Gastroesophageal sphincter (tissue), 4 donors: ENCODE results near the gene KCNN3. TPM values are rescaled to one million over a fixed set of nuclear protein-coding genes. Genes with fewer than 3 reads are reported as not detected.

ENCODE experiments used
- ATAC-seq: fragments of 150-250 bp; one replicate; pipeline ENCODE4 v1.9.1; 2016; ENCODE audit warnings: mild to moderate bottlenecking, moderate library complexity
- H3K27ac ChIP-seq, 4 donors: fragments of 200-600 bp; sonication (generic) in 3 of 4; 1 replicate in 3 of 4; 2 replicates in 1 of 4; pipeline ENCODE4 v1.5.1; 2016 to 2019
- H3K27me3 ChIP-seq: fragments of 200-600 bp; sonication (generic); one replicate; pipeline ENCODE4 v1.5.1; 2019
- H3K36me3 ChIP-seq, 2 donors: fragments of 200-600 bp; sonication (generic); one replicate each; pipeline ENCODE4 v1.5.1; 2019; ENCODE audit warnings: control low read depth in 1 of 2
- H3K4me1 ChIP-seq, 3 donors: fragments of 200-600 bp; sonication (generic); 1 replicate in 2 of 3; 2 replicates in 1 of 3; pipeline ENCODE4 v1.5.1; 2016 to 2019; ENCODE audit warnings: control low read depth in 2 of 3
- H3K4me3 ChIP-seq, 2 donors: fragments of 200-600 bp; sonication (generic); one replicate each; pipeline ENCODE4 v1.5.1; 2019; ENCODE audit warnings: mild to moderate bottlenecking in 1 of 2, moderate library complexity in 1 of 2
- H3K9me3 ChIP-seq, 3 donors: fragments of 200-600 bp; sonication (generic); one replicate each; pipeline ENCODE4 v1.5.1; 2017 to 2019; ENCODE audit warnings: control low read depth in 2 of 3
- EP300 ChIP-seq: sonication (generic); formaldehyde crosslinking; IDR thresholded peaks from one replicate; pipeline ENCODE4 v1.6.1; 2017; ENCODE audit warnings: antibody characterized with exemption, mild to moderate bottlenecking
- POLR2A ChIP-seq, 2 donors: fragments of 450-650 bp; IDR thresholded peaks; one replicate each; pipeline ENCODE4 v1.6.1; 2017; ENCODE audit warnings: antibody characterized with exemption in 2 of 2, mild to moderate bottlenecking in 2 of 2, moderate library complexity in 1 of 2
- POLR2AphosphoS5 ChIP-seq: sonication (generic); formaldehyde crosslinking; IDR thresholded peaks from one replicate; pipeline ENCODE4 v1.6.1; 2017; ENCODE audit warnings: antibody characterized with exemption
- WGBS, 2 donors: methylation state at CpG; one replicate each; pipeline ENCODE4 v1.1.5; 2018; ENCODE audit warnings: low coverage in 1 of 2; 5-methylcytosine and 5-hydroxymethylcytosine counted together
- total RNA-seq, 4 donors: library from RNA; depleted of rRNA; stranded (reverse); fragments of >200 nt; gene quantifications; one replicate each; pipeline ENCODE4 v1.1.0, GENCODE V29; 2016
- TF ChIP-seq, protein P1 (sequence below), 4 experiments: fragments of 200-600 bp in 2 of 4; fragments of 450-650 bp in 2 of 4; sonication (generic) in 1 of 4; IDR thresholded peaks; one replicate each; pipeline ENCODE4 v1.5.1; 2017 to 2019; ENCODE audit warnings: antibody characterized with exemption in 4 of 4, mild to moderate bottlenecking in 2 of 4, moderate library complexity in 2 of 4

KCNN3 gene
- total RNA-seq, 4 donors from 2014 or later = 1.8 to 13.7 (median 8.1) TPM

- peak overlapping the region in 2 of 4 donors; percentile 44 to 55 for H3K27ac ChIP-seq
- H3K27me3 ChIP-seq = peaks cover 4% of the 10 kb centered on the region
- 80% methylated on average over 1 of the region's 1 CpG; no CpG with 5 or more reads in 1 of the 2 donors for WGBS, 2 donors
- H3K9me3 ChIP-seq = no peaks in the 10 kb centered on the region
- H3K4me3 ChIP-seq = no peak overlapping the region
- no peaks in the 10 kb centered on the region for H3K36me3 ChIP-seq
- TF ChIP-seq POLR2AphosphoS5 (no peak), EP300 (no peak)
- TF ChIP-seq, protein P1, sequence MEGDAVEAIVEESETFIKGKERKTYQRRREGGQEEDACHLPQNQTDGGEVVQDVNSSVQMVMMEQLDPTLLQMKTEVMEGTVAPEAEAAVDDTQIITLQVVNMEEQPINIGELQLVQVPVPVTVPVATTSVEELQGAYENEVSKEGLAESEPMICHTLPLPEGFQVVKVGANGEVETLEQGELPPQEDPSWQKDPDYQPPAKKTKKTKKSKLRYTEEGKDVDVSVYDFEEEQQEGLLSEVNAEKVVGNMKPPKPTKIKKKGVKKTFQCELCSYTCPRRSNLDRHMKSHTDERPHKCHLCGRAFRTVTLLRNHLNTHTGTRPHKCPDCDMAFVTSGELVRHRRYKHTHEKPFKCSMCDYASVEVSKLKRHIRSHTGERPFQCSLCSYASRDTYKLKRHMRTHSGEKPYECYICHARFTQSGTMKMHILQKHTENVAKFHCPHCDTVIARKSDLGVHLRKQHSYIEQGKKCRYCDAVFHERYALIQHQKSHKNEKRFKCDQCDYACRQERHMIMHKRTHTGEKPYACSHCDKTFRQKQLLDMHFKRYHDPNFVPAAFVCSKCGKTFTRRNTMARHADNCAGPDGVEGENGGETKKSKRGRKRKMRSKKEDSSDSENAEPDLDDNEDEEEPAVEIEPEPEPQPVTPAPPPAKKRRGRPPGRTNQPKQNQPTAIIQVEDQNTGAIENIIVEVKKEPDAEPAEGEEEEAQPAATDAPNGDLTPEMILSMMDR (IDR thresholded peaks at IDR 0.05) = no peak
- H3K4me1 ChIP-seq = peaks cover 0 to 43% (median 0%) of the 10 kb centered on the region in 3 donors
- ATAC-seq = no peak
These were observed 59.5 kb downstream of the KCNN3 start for GRCh38 chr1:154810571-154810970.

DNA sequence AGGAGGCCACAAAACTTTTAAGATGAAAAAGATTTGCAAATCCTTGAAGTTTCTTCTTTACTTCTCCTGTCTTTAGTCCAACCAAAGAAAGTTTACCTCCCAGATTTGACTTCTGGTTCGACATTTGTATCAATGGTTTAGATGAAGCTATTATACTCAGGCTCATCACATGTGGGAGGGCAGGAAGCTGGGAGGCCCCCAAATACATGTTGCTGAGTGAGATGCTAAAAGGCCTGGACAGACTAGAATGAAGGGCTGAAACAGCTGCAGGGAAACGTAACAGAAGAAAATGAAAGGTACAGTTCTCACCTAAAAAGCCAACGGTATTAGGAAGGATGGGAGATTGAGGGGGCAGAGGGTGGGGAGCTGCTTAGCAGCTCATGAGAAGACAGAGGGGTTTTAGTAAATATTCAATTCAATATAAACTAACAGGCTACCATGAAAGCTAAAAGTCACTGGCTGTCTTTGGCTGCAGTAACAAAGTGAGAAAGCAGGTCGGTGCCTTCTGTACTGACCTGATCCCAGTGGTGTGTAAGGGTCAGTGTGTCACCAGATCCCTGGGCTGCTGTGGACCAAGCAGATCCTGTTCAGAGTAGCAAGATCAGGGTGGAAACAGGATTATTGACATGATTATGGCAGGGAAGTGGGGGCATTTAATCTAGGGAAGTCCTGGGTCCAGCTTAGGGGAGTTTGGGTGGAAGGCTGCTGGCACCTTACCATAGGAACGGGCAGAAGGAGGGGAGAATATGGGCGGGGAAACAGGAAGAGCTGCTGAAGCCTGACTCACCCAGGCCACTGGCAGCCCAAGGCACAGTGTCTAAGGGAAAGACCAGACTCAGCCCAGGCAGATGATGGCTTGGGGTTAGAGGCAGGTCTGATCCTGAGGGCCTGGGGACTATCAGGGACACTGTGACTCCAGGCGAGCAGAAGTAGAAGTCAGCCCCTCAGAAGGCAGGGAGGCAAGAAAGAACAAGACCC is 60.4 kb downstream of the KCNN3 start:
- TF ChIP-seq, protein P1 (IDR thresholded peaks at IDR 0.05) = no peak
- no peak for TF ChIP-seq POLR2AphosphoS5
- TF ChIP-seq POLR2A (IDR thresholded peaks at IDR 0.05) = no peak
- no peak for TF ChIP-seq EP300
- H3K36me3 ChIP-seq = no peaks in the 10 kb centered on the region
- peaks cover 0 to 43% (median 0%) of the 10 kb centered on the region in 3 donors for H3K4me1 ChIP-seq
- H3K27me3 ChIP-seq = peaks cover 4% of the 10 kb centered on the region
- peak overlapping the region in 2 of 4 donors; percentile 44 to 55 for H3K27ac ChIP-seq
- peak; percentile 71 for ATAC-seq
- no peak overlapping the region for H3K4me3 ChIP-seq
- H3K9me3 ChIP-seq = no peaks in the 10 kb centered on the region
- WGBS, 2 donors = 58 to 90% methylated on average over 5 to 7 of the region's 7 CpGs

- peaks cover 0 to 38% (median 0%) of the 10 kb centered on the region in 3 donors for H3K4me1 ChIP-seq
- H3K9me3 ChIP-seq = no peaks in the 10 kb centered on the region
- TF ChIP-seq POLR2A (IDR thresholded peaks at IDR 0.05) (no peak), EP300 (no peak), POLR2AphosphoS5 (no peak)
- TF ChIP-seq, protein P1 (IDR thresholded peaks at IDR 0.05) = no peak
- 100% methylated on average over 3 of the region's 17 CpGs; no CpG with 5 or more reads in 1 of the 2 donors for WGBS, 2 donors
- peak overlapping the region in 2 of 4 donors; percentile 44 to 55 for H3K27ac ChIP-seq
- peak; percentile 28 for ATAC-seq
- H3K4me3 ChIP-seq = no peak overlapping the region
- peaks cover 4% of the 10 kb centered on the region for H3K27me3 ChIP-seq
- no peaks in the 10 kb centered on the region for H3K36me3 ChIP-seq
These were observed 61.2 kb downstream of the KCNN3 start for GRCh38 chr1:154808909-154809262.

- Histone ChIP-seq H3K4me1 (peaks cover 0 to 33% (median 0%) of the 10 kb centered on the region in 3 donors), H3K36me3 (no peaks in the 10 kb centered on the region), H3K27me3 (peaks cover 4% of the 10 kb centered on the region), H3K27ac (peak overlapping the region in 2 of 4 donors; percentile 44 to 55), H3K9me3 (no peaks in the 10 kb centered on the region), H3K4me3 (no peak overlapping the region)
- no peak for ATAC-seq
- TF ChIP-seq POLR2A (IDR thresholded peaks at IDR 0.05) = no peak
- TF ChIP-seq, protein P1 (IDR thresholded peaks at IDR 0.05) = no peak
- TF ChIP-seq POLR2AphosphoS5 = no peak
- TF ChIP-seq EP300 = no peak
- 79 to 82% methylated on average over 3 to 11 of the region's 12 CpGs for WGBS, 2 donors
These were observed 61.7 kb downstream of the KCNN3 start for GRCh38 chr1:154808261-154808908.
